Activated T-cell treated with anti-CD3 and anti-CD28 coated beads for 1 hour (primary cell): ENCODE measurements around the gene CCL1.
"Not testable (repeated sequence)": the region's sequence is repeated elsewhere in the genome, so short reads cannot be mapped to it uniquely, and the experiment has no call there.

Experiments used
- DNase-seq: peaks from one replicate; pipeline ENCODE4 v3.0.0-alpha.2; 2020; ENCODE audit warnings: low read depth

The CCL1 gene

DNA sequence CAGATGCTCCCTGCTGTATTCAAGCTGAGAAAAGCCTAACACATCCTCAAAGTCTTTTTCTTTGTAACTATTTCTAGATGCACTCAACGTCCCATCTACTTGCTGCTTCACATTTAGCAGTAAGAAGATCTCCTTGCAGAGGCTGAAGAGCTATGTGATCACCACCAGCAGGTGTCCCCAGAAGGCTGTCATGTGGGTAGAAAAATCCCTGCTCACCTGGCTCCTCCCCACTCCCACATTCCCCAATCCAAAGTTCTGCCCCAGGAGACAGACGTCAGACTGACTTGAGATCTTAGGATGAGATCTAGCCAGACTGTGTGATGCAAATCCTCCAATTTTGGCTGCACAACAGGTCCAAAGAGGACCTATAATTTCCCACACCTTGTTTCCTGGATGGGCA is 5.6 kb downstream of the CCL1 start:
- no peak for DNase-seq

- DNase-seq, result no peak
Observed at GRCh38 chr17:34356194-34356593, 6.8 kb downstream of the CCL1 start, which contains the start of gene CCL13. TSS of gene CCL13 (plus strand) at chr17:34356480. CDS start at chr17:34356527, 47 bp downstream.

DNA sequence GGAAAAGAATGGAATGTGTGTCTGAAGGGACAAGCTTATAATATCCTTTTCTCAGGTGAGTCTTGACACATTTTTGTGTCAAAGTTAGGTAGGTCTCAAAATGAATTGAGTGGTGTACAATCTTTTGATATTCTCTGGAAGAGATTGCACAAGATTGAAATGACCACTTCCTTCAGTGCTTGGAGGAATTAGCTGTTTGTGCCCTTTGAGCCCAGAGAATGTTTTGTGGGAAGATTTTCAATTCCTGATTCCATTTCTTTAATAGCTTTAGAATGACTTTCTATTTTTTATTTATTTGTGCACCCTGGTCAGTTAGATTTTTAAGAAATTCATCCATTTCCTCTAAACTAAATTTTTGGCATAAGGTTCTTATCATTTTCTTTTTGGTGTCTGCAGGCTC is 8.4 kb downstream of the CCL1 start:
- no peak for DNase-seq

GRCh38 chr17:34352191-34352590 is 10.8 kb downstream of the CCL1 start:
- DNase-seq, result no peak

DNA sequence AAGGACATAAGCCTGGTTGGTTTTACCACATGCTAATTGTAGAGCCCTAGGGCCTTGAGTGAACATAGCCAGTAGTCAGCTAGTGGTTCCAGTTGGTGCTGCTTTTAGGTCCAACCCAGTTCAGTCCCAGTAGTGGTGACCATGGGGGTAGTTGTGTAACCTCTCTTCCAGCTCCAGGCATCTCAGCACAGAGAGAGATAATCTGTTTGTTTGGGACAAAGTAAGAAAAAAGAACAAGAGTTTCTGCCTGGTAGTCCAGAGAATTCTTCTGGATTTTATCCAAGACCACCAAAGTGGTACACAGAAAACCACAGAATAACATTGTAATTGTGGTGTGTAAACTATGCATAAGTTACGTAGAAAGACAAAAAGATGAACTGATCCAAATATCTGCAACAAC is 11.9 kb downstream of the CCL1 start:
- DNase-seq, result no peak

GRCh38 chr17:34349751-34350150 is 13.3 kb downstream of the CCL1 start:
- no peak for DNase-seq

- no peak for DNase-seq
Observed at GRCh38 chr17:34347063-34347462, 16.0 kb downstream of the CCL1 start.

GRCh38 chr17:34341916-34342315 is 21.1 kb downstream of the CCL1 start:
- no peak for DNase-seq

DNA sequence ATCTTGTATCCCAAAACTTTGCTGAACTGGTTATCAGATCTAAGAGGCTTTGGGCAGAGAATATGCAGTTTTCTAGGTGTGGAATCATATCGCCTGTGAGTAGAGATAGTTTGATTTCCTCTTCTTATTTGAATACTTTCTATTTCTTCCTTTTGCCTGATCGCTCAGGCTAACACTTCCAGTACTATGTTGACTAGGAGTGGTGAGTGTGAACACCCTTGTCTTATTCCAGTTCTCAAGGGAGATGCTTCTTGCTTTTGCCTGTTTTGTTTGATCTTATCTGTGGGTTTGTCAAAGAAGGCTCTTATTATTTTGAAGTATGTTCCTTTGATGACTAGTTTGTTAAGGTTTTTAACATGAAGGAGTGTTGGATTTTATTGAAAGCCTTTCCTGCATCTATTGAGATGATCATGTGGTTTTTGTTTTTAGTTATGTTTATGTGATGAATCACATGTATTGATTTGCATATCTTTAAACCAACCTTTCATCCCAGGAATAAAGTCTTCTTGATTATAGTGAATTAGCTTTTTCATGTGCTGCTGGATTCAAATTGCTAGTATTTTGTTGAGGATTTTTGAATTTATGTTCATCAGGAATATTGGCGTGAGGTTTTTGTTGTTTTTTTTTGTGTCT is 23.8 kb downstream of the CCL1 start:
- no peak for DNase-seq

- DNase-seq, result no peak
Observed at GRCh38 chr17:34337701-34338100, 25.3 kb downstream of the CCL1 start.

- not testable (repeated sequence) for DNase-seq
Observed at GRCh38 chr17:34327580-34327979, 35.5 kb downstream of the CCL1 start.

DNA sequence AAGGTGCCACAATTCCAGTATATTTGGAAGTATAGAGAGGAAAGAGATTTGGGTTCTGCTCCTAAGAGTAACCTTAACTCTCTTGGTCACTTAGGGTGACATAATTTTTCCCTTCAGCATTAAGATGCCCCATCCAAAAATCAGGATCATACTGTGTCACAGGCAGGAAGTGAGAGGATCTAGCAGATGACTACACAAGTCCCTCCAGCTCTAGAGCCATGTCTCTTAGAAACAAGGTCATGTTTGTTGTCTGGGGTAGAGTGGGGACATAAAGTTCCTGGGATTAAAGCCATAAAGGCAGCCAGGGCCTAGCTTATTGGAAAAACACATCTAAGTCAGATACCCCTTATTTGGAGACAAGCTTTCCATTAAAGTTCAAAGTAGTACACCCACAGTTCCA is 41.1 kb downstream of the CCL1 start:
- DNase-seq, result no peak

GRCh38 chr17:34319039-34319483 is 44.0 kb downstream of the CCL1 start, which contains the start of gene CCL8:
TSS of gene CCL8 (plus strand) at chr17:34319435. CDS start at chr17:34319502, 67 bp downstream.
- DNase-seq, result no peak

DNA sequence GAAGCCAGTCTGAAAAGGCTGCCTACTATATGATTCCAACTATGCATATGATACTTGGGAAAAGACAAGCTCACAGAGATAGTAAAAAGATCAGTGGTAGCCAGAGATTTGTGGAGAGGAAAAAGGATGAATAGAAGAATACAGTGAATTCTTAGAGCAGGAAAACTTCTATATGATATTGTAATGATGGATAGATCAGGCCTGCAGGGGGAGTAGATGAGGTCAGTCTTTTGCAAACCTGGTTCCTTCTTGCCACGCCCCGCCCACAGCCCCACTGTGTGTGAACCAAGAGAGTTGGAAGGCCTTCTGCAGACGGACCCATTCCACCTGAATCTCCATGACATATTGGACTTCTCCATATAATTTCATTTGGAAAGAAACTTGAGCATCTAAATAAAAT is 44.6 kb downstream of the CCL1 start:
- DNase-seq, result no peak

DNA sequence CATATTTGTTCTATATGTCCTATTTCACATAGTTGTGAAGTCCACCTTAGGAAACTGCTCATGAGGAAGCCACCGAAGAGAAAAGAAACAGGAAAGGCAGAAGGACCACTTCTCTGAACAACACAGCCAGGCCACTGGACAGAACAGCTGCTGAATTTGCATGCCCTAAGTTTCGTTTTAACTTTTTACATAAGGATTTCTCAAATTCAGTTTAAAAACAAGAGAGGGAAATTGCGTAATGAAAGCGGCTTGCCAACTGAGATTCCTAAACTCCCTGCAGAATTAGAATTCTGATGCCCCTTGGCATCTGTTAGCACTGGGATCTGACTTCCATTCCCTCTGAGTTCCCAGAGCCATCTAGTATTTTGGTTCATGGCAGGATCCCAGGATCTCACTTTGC is 48.8 kb downstream of the CCL1 start:
- DNase-seq, result no peak

DNA sequence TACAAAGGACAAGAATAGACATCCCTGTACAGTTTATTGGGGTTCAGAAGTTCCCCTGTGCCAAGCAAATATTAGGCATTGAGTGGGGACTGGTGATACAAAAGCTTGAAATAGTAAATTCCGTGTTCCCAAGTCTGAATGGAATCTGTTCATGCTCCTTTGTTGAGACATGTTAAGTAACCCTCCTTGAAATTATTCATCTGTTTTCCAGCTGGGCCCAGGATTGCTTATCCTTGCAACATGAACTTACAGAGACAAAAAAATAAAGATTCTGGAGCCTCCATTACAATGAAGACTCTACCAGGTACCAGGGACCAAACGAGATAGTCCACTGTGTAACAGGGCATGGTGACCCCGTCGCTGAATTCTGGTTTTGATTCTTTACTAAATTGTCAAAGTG is 49.9 kb downstream of the CCL1 start:
- no peak for DNase-seq

- DNase-seq, result no peak
Observed at GRCh38 chr17:34312080-34312479, 51.0 kb downstream of the CCL1 start.

DNA sequence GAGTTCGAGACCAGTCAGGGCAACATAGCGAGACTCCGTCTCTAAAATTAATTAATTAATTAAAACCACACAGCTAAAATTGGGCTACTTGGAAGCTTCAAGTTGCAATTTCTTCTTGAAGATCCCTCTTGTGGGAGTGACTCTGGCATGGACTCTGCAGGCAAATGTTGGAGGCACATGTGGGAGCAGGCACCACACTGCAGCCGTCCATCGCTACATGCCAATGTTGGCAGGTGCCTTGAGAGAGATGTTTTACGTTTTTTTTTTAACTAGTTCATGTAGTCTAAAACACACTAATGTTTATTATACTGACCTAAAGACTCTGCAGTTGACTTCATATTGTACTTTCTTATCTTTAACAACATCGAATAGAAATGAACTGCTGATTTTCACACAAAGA is 51.7 kb downstream of the CCL1 start:
- no peak for DNase-seq
